B cell (primary cell): Measurements from ENCODE around the gene LSM3.

ENCODE experiments used
- EZH2 ChIP-seq: IDR thresholded peaks from 2 replicates; pipeline ENCODE4 v1.6.1; 2012; ENCODE audit warnings: borderline replicate concordance, low read depth, mild to moderate bottlenecking, moderate library complexity, low read length; ENCODE audit not compliant: insufficient read depth, poor library complexity, severe bottlenecking
- TF ChIP-seq, protein P1 (sequence below): fragments of 200-600 bp; IDR thresholded peaks from one replicate; pipeline ENCODE4 v1.8.0; 2022; ENCODE audit warnings: antibody characterized with exemption, mild to moderate bottlenecking

DNA sequence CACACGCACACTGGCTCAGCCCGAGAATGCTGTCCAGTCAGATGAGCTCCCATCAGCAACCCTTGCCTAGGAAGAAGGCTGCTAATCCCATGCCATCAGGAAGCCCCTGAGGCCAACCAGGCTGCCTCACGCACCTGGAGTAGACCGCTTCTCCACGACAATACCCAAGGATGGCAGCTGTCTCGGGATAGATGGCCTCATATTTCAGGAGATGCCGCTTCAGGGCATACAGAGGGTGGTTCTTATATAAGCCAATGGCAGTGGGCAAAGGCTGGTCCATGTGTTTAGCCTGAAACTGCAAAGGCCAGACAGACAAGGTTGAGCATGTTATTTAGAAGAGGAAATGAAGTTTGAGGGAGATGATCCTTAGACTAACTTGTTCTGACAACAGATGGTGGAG, 22.4 kb upstream of the LSM3 start:
- TF ChIP-seq, protein P1, sequence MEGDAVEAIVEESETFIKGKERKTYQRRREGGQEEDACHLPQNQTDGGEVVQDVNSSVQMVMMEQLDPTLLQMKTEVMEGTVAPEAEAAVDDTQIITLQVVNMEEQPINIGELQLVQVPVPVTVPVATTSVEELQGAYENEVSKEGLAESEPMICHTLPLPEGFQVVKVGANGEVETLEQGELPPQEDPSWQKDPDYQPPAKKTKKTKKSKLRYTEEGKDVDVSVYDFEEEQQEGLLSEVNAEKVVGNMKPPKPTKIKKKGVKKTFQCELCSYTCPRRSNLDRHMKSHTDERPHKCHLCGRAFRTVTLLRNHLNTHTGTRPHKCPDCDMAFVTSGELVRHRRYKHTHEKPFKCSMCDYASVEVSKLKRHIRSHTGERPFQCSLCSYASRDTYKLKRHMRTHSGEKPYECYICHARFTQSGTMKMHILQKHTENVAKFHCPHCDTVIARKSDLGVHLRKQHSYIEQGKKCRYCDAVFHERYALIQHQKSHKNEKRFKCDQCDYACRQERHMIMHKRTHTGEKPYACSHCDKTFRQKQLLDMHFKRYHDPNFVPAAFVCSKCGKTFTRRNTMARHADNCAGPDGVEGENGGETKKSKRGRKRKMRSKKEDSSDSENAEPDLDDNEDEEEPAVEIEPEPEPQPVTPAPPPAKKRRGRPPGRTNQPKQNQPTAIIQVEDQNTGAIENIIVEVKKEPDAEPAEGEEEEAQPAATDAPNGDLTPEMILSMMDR: no peak
- TF ChIP-seq EZH2: no peak
